H1 (cell line): Measurements from ENCODE around the gene RAMP1. TPM values are rescaled to one million over a fixed set of nuclear protein-coding genes. Genes with fewer than 3 reads are reported as not detected.

Source experiments
- ASH2L ChIP-seq: fragments of 200-600, 300-600 bp; sonication (generic); IDR thresholded peaks from one replicate; pipeline ENCODE4 v1.7.1; 2017; ENCODE audit warnings: low read length
- CHD1 ChIP-seq: IDR thresholded peaks from 2 replicates; pipeline ENCODE4 v1.6.1; 2012; ENCODE audit warnings: low read depth, low read length, improper control_type of control experiment
- HDAC2 ChIP-seq, 2 experiments: fragments of 300-600 bp in 1 of 2; sonication (generic) in 1 of 2; IDR thresholded peaks; 2 replicates each; pipeline ENCODE4 v1.6.1; 2011 to 2012; ENCODE audit warnings: low read depth in 2 of 2, low read length in 2 of 2, mild to moderate bottlenecking in 2 of 2, moderate library complexity in 2 of 2, borderline replicate concordance in 1 of 2, inconsistent platforms in 1 of 2
- KDM4A ChIP-seq: IDR thresholded peaks from one replicate; pipeline ENCODE4 v1.7.1; 2012; ENCODE audit warnings: low read depth, mild to moderate bottlenecking, moderate library complexity, low read length, inconsistent platforms; ENCODE audit not compliant: severe bottlenecking
- PHF8 ChIP-seq: fragments of 200-600 bp; sonication (generic); conservative IDR thresholded peaks from 2 replicates; pipeline ENCODE4 v1.7.1; 2012; ENCODE audit warnings: low read depth, mild to moderate bottlenecking, inconsistent platforms, low read length, moderate library complexity
- RFX5 ChIP-seq: IDR thresholded peaks from 2 replicates; pipeline ENCODE4 v1.6.1; 2011; ENCODE audit warnings: low read depth, low read length, improper control_type of control experiment, borderline replicate concordance
- RNF2 ChIP-seq: fragments of 200-900, 300-1000 bp; sonication (generic); IDR thresholded peaks from 2 replicates; pipeline ENCODE4 v1.7.1; 2016; ENCODE audit warnings: borderline replicate concordance, low read depth, mild to moderate bottlenecking, antibody characterized with exemption, low read length; ENCODE audit not compliant: poor library complexity, severe bottlenecking; ENCODE audit errors: missing control alignments
- TBP ChIP-seq: IDR thresholded peaks from 2 replicates; pipeline ENCODE4 v1.6.1; 2011; ENCODE audit warnings: low read depth, low read length, improper control_type of control experiment
- USF2 ChIP-seq: IDR thresholded peaks from 2 replicates; pipeline ENCODE4 v1.6.1; 2011; ENCODE audit warnings: low read length, improper control_type of control experiment
- polyA plus RNA-seq, 7 experiments: library from polyadenylated mRNA; depleted of rRNA in 3 of 7; stranded (reverse) in 5 of 7; unstranded in 2 of 7; fragments of >200 nt in 5 of 7; fragments of 200-250 nt in 2 of 7; gene quantifications; 1 replicate in 5 of 7; 2 replicates in 1 of 7; 4 replicates in 1 of 7; pipeline versions ENCODE4 v1.2.1 to v1.2.3, GENCODE V29; 2011 to 2013; ENCODE audit warnings: missing spikeins in 2 of 7, mixed read lengths in 2 of 7
- total RNA-seq: library from RNA; stranded (reverse); fragmentation: NEBNext Ultra II Directional; extraction: Animal tissue kit (Norgen Biotek cat#: 25700); gene quantifications from 2 replicates; pipeline ENCODE4 v1.2.1, GENCODE V29; 2021

The RAMP1 gene
- total and polyA plus RNA-seq, 2 of the 8 experiments (the other 6 are each of a cell fraction or from before 2014, with no cell fraction given): 0.65 to 4.3 TPM

GRCh38 chr2:237873897-237874551 is 14.6 kb downstream of the RAMP1 start (continued):
- TF ChIP-seq USF2: no peak
- TF ChIP-seq RFX5: no peak
- no peak for TF ChIP-seq PHF8
- TF ChIP-seq TBP: no peak
- no peak for TF ChIP-seq RNF2
- no peak for TF ChIP-seq KDM4A
- no peak for TF ChIP-seq CHD1
- TF ChIP-seq HDAC2 (IDR thresholded peaks at IDR 0.05; ENCODE audit: borderline replicate concordance in 1 of 2, low read depth in 2 of 2, low read length in 2 of 2): no peak
- TF ChIP-seq ASH2L: no peak
